H1 (cell line): ENCODE data around the gene PRODH2. TPM values are rescaled to one million over a fixed set of nuclear protein-coding genes. Genes with fewer than 3 reads are reported as not detected.

Source experiments
- ATF3 ChIP-seq: IDR thresholded peaks from 2 replicates; pipeline ENCODE4 v1.6.1; 2011; ENCODE audit warnings: low read depth, mild to moderate bottlenecking, low read length; ENCODE audit not compliant: insufficient read depth
- CHD7 ChIP-seq: fragments of 300-600 bp; sonication (generic); IDR thresholded peaks from 2 replicates; pipeline ENCODE4 v1.7.1; 2012; ENCODE audit warnings: low read length, moderate library complexity, mild to moderate bottlenecking, inconsistent platforms; ENCODE audit not compliant: insufficient replicate concordance
- CREB1 ChIP-seq: IDR thresholded peaks from 2 replicates; pipeline ENCODE4 v1.6.1; 2012; ENCODE audit warnings: inconsistent platforms
- E2F6 ChIP-seq: IDR thresholded peaks from 2 replicates; pipeline ENCODE4 v1.6.1; 2012; ENCODE audit warnings: inconsistent platforms
- NANOG ChIP-seq: IDR thresholded peaks from 2 replicates; pipeline ENCODE4 v1.6.1; 2011; ENCODE audit warnings: low read length, low read depth, mild to moderate bottlenecking, inconsistent platforms; ENCODE audit not compliant: insufficient read depth, poor library complexity, severe bottlenecking
- POLR2A ChIP-seq, 2 experiments: IDR thresholded peaks; 1 replicate in 1 of 2; 2 replicates in 1 of 2; pipeline ENCODE4 v1.6.1; 2011; ENCODE audit warnings: low read depth in 2 of 2, low read length in 2 of 2, mild to moderate bottlenecking in 2 of 2; ENCODE audit errors: control extremely low read depth in 1 of 2
- SIX5 ChIP-seq: IDR thresholded peaks from 2 replicates; pipeline ENCODE4 v1.6.1; 2011; ENCODE audit warnings: mild to moderate bottlenecking, low read depth, low read length
- SP4 ChIP-seq: IDR thresholded peaks from 2 replicates; pipeline ENCODE4 v1.6.1; 2012; ENCODE audit warnings: low read length, inconsistent platforms
- TAF1 ChIP-seq: IDR thresholded peaks from 2 replicates; pipeline ENCODE4 v1.6.1; 2011; ENCODE audit warnings: mild to moderate bottlenecking, low read depth, low read length
- TCF12 ChIP-seq: IDR thresholded peaks from 2 replicates; pipeline ENCODE4 v1.6.1; 2011; ENCODE audit warnings: low read depth, mild to moderate bottlenecking, low read length
- TEAD4 ChIP-seq: IDR thresholded peaks from 2 replicates; pipeline ENCODE4 v1.6.1; 2012; ENCODE audit warnings: low read depth, low read length, inconsistent platforms, mixed read lengths
- polyA plus RNA-seq, 7 experiments: library from polyadenylated mRNA; depleted of rRNA in 3 of 7; stranded (reverse) in 5 of 7; unstranded in 2 of 7; fragments of >200 nt in 5 of 7; fragments of 200-250 nt in 2 of 7; gene quantifications; 1 replicate in 5 of 7; 2 replicates in 1 of 7; 4 replicates in 1 of 7; pipeline versions ENCODE4 v1.2.1 to v1.2.3, GENCODE V29; 2011 to 2013; ENCODE audit warnings: missing spikeins in 2 of 7, mixed read lengths in 2 of 7
- total RNA-seq: library from RNA; stranded (reverse); fragmentation: NEBNext Ultra II Directional; extraction: Animal tissue kit (Norgen Biotek cat#: 25700); gene quantifications from 2 replicates; pipeline ENCODE4 v1.2.1, GENCODE V29; 2021

The PRODH2 gene
- total and polyA plus RNA-seq, 2 of the 8 experiments (the other 6 are each of a cell fraction or from before 2014, with no cell fraction given): not detected

- TF ChIP-seq CHD7 (no peak), SIX5 (no peak), POLR2A (IDR thresholded peaks at IDR 0.05; ENCODE audit: control extremely low read depth in 1 of 2, low read depth in 2 of 2, low read length in 2 of 2) (no peak), TEAD4 (no peak), ATF3 (no peak), SP4 (no peak), NANOG (no peak), TAF1 (no peak), CREB1 (peak; percentile 27; the same call in 1 of the 2 replicates), E2F6 (no peak; the same call in 1 of the 2 replicates), TCF12 (no peak)
Observed at GRCh38 chr19:35856546-35857149, 44.0 kb upstream of the PRODH2 start, which contains the start of gene KIRREL2 (continued).
